Measurements from ENCODE around the gene CPNE2.

Gene CPNE2

GRCh38 chr16:57150682-57151330 lies 58.4 kb downstream of the CPNE2 start:
- Histone ChIP-seq H3K27me3 (no peaks in the 10 kb centered on the region), H3K4me3 (ENCODE audit: low read depth, low read length) (no peak overlapping the region), H3K36me3 (peaks cover 31% of the 10 kb centered on the region), H3K4me1 (no peaks in the 10 kb centered on the region), H3K9me3 (no peaks in the 10 kb centered on the region)
- TF ChIP-seq CTCF (IDR thresholded peaks at IDR 0.05; ENCODE audit: low read depth, low read length) = no peak
- DNase-seq = no peak

- no peak for DNase-seq
- no peaks in the 10 kb centered on the region for H3K9me3 ChIP-seq
- H3K4me1 ChIP-seq = no peaks in the 10 kb centered on the region
- no peak overlapping the region for H3K4me3 ChIP-seq (ENCODE audit: low read depth, low read length)
- H3K27me3 ChIP-seq = no peaks in the 10 kb centered on the region
- peaks cover 36% of the 10 kb centered on the region for H3K36me3 ChIP-seq
- no peak for TF ChIP-seq CTCF (IDR thresholded peaks at IDR 0.05; ENCODE audit: low read depth, low read length)
Observed at GRCh38 chr16:57151369-57151768, 59.0 kb downstream of the CPNE2 start.

- TF ChIP-seq CTCF (IDR thresholded peaks at IDR 0.05; ENCODE audit: low read depth, low read length) = no peak
- no peak for DNase-seq
- Histone ChIP-seq H3K4me3 (ENCODE audit: low read depth, low read length) (no peak overlapping the region), H3K4me1 (no peaks in the 10 kb centered on the region), H3K9me3 (no peaks in the 10 kb centered on the region), H3K27me3 (no peaks in the 10 kb centered on the region), H3K36me3 (peaks cover 42% of the 10 kb centered on the region)
Observed at GRCh38 chr16:57152096-57153093, 60.0 kb downstream of the CPNE2 start.

GRCh38 chr16:57153841-57154240 lies 61.5 kb downstream of the CPNE2 start:
- peaks cover 55% of the 10 kb centered on the region for H3K36me3 ChIP-seq
- H3K27me3 ChIP-seq = no peaks in the 10 kb centered on the region
- no peaks in the 10 kb centered on the region for H3K9me3 ChIP-seq
- no peak for DNase-seq
- no peaks in the 10 kb centered on the region for H3K4me1 ChIP-seq
- TF ChIP-seq CTCF (IDR thresholded peaks at IDR 0.05; ENCODE audit: low read depth, low read length) = no peak
- no peak overlapping the region for H3K4me3 ChIP-seq (ENCODE audit: low read depth, low read length)

GRCh38 chr16:57155702-57156350 lies 63.4 kb downstream of the CPNE2 start:
- TF ChIP-seq CTCF (IDR thresholded peaks at IDR 0.05; ENCODE audit: low read depth, low read length) = no peak
- no peak for DNase-seq
- Histone ChIP-seq H3K4me1 (no peaks in the 10 kb centered on the region), H3K9me3 (no peaks in the 10 kb centered on the region), H3K36me3 (peaks cover 66% of the 10 kb centered on the region), H3K27me3 (no peaks in the 10 kb centered on the region), H3K4me3 (ENCODE audit: low read depth, low read length) (no peak overlapping the region)

Data from BE2C (cell line).